ENCODE measurements around the gene OGN. TPM values are rescaled to one million over a fixed set of nuclear protein-coding genes. Genes with fewer than 3 reads are reported as not detected.
"Not testable (repeated sequence)": the region's sequence is repeated elsewhere in the genome, so short reads cannot be mapped to it uniquely, and the experiment has no call there.

OGN gene
- total RNA-seq, 4 donors from 2014 or later, result 7.2 to 18.7 (median 7.7) TPM

GRCh38 chr9:92414566-92414965, 10.2 kb upstream of the OGN start:
- no peak for DNase-seq

GRCh38 chr9:92411157-92411556, 6.8 kb upstream of the OGN start:
- intact Hi-C loops (cut with DNase I; ENCODE audit: low total_unique reads); H3K27me3 ChIP-seq; DNase-seq; H3K9me3 ChIP-seq; in situ Hi-C loops (cut with MboI; ENCODE audit: low pct_ligation_motif_present in 1 of 4, low pct_unique_long_range_greater_than_20kb in 1 of 4, low sequenced_read_pairs in 3 of 4); H3K36me3 ChIP-seq; H3K4me3 ChIP-seq: not testable (repeated sequence)
- peak overlapping the region in 3 of 4 donors; percentile 10 to 35 (median 21) for H3K27ac ChIP-seq
- WGBS, 2 donors (ENCODE audit: low coverage in 1 of 2), result 84 to 85% methylated on average over 2 to 4 of the region's 4 CpGs
- H3K4me1 ChIP-seq, result peaks cover 0 to 17% (median 8%) of the 10 kb centered on the region in 4 donors

More at GRCh38 chr9:92414566-92414965, 10.2 kb upstream of the OGN start:
- no peak for TF ChIP-seq POLR2AphosphoS5 (IDR thresholded peaks at IDR 0.05)
- no peak for TF ChIP-seq POLR2A (IDR thresholded peaks at IDR 0.05)
- no peak for TF ChIP-seq CTCF (IDR thresholded peaks at IDR 0.05)
- TF ChIP-seq EP300 (IDR thresholded peaks at IDR 0.05; ENCODE audit: low read depth), result no peak
- no peak overlapping the region for H3K27ac ChIP-seq
- no peaks in the 10 kb centered on the region for H3K36me3 ChIP-seq
- intact Hi-C loops (cut with DNase I; ENCODE audit: low total_unique reads), result no loop called here
- in situ Hi-C loops (cut with MboI; ENCODE audit: low pct_ligation_motif_present in 1 of 4, low pct_unique_long_range_greater_than_20kb in 1 of 4, low sequenced_read_pairs in 3 of 4), result no loop called here
- no peaks in the 10 kb centered on the region for H3K27me3 ChIP-seq
- H3K9me3 ChIP-seq, result no peaks in the 10 kb centered on the region
- no peak overlapping the region for H3K4me3 ChIP-seq
- peaks cover 0 to 4% (median 0%) of the 10 kb centered on the region in 4 donors for H3K4me1 ChIP-seq
- 50 to 64% methylated on average over 1 of the region's 1 CpG for WGBS, 2 donors (ENCODE audit: low coverage in 1 of 2)

- in situ Hi-C loops (cut with MboI; ENCODE audit: low pct_ligation_motif_present in 1 of 4, low pct_unique_long_range_greater_than_20kb in 1 of 4, low sequenced_read_pairs in 3 of 4), result no loop called here
- intact Hi-C loops (cut with DNase I; ENCODE audit: low total_unique reads), result no loop called here
- no peaks in the 10 kb centered on the region for H3K9me3 ChIP-seq
- H3K27me3 ChIP-seq, result no peaks in the 10 kb centered on the region
- no peak for DNase-seq
- no peaks in the 10 kb centered on the region for H3K36me3 ChIP-seq
- no peak overlapping the region for H3K4me3 ChIP-seq
- peaks cover 4 to 34% (median 16%) of the 10 kb centered on the region in 4 donors for H3K4me1 ChIP-seq
- no peak for TF ChIP-seq EP300 (IDR thresholded peaks at IDR 0.05; ENCODE audit: low read depth)
- WGBS, 2 donors (ENCODE audit: low coverage in 1 of 2), result 84 to 88% methylated on average over 2 of the region's 2 CpGs
- H3K27ac ChIP-seq, result no peak overlapping the region
Measured at GRCh38 chr9:92408747-92409478, 4.5 kb upstream of the OGN start.

- in situ Hi-C loops (cut with MboI; ENCODE audit: low pct_ligation_motif_present in 1 of 4, low pct_unique_long_range_greater_than_20kb in 1 of 4, low sequenced_read_pairs in 3 of 4), result no loop called here
- H3K36me3 ChIP-seq, result no peaks in the 10 kb centered on the region
- peaks cover 4 to 34% (median 18%) of the 10 kb centered on the region in 4 donors for H3K4me1 ChIP-seq
- WGBS, 2 donors (ENCODE audit: low coverage in 1 of 2), result 97 to 100% methylated on average over 2 of the region's 2 CpGs
- no peaks in the 10 kb centered on the region for H3K9me3 ChIP-seq
- no peak overlapping the region for H3K4me3 ChIP-seq
- no peak for TF ChIP-seq POLR2AphosphoS5 (IDR thresholded peaks at IDR 0.05)
- TF ChIP-seq POLR2A (IDR thresholded peaks at IDR 0.05), result no peak
- no peak for TF ChIP-seq CTCF (IDR thresholded peaks at IDR 0.05)
- no peak for TF ChIP-seq EP300 (IDR thresholded peaks at IDR 0.05; ENCODE audit: low read depth)
- no peak overlapping the region for H3K27ac ChIP-seq
- intact Hi-C loops (cut with DNase I; ENCODE audit: low total_unique reads), result no loop called here
- DNase-seq, result no peak
- H3K27me3 ChIP-seq, result no peaks in the 10 kb centered on the region
Measured at GRCh38 chr9:92407818-92408217, 3.4 kb upstream of the OGN start.

- DNase-seq, result peak; percentile 26
- Histone ChIP-seq H3K27me3 (no peaks in the 10 kb centered on the region), H3K36me3 (no peaks in the 10 kb centered on the region), H3K9me3 (no peaks in the 10 kb centered on the region), H3K4me3 (no peak overlapping the region), H3K27ac (peak overlapping the region; percentile 7 to 64 (median 50)), H3K4me1 (peaks cover 4 to 34% (median 18%) of the 10 kb centered on the region in 4 donors)
- TF ChIP-seq CTCF (IDR thresholded peaks at IDR 0.05), result no peak
- TF ChIP-seq POLR2A (IDR thresholded peaks at IDR 0.05), result no peak
- TF ChIP-seq POLR2AphosphoS5 (IDR thresholded peaks at IDR 0.05), result peak in 1 of 3 donors; percentile 4
- WGBS, 2 donors (ENCODE audit: low coverage in 1 of 2), result 0 to 37% methylated on average over 1 to 3 of the region's 3 CpGs
- intact Hi-C loops (cut with DNase I; ENCODE audit: low total_unique reads), result no loop called here
- in situ Hi-C loops (cut with MboI; ENCODE audit: low pct_ligation_motif_present in 1 of 4, low pct_unique_long_range_greater_than_20kb in 1 of 4, low sequenced_read_pairs in 3 of 4), result no loop called here
Measured at GRCh38 chr9:92406477-92406876, 2.1 kb upstream of the OGN start.

All from transverse colon (tissue), 4 donors.